WERI-Rb-1 (cell line): ENCODE results near the gene CASP14.
A peak's percentile ranks its signal among the peaks of the same experiment; 100 is the strongest.

ENCODE experiments used
- DNase-seq: peaks from one replicate; pipeline ENCODE4 v3.0.0-alpha.2; 2020
- H3K27ac ChIP-seq: fragments of 250-450 bp; sonication (Bioruptor Pico); 2 replicates; pipeline ENCODE4 v1.5.1; 2020; ENCODE audit warnings: mild to moderate bottlenecking, moderate library complexity
- H3K27me3 ChIP-seq: fragments of 250-450 bp; sonication (Bioruptor Pico); 2 replicates; pipeline ENCODE4 v1.5.1; 2021; ENCODE audit warnings: mild to moderate bottlenecking, low read depth, moderate library complexity; ENCODE audit not compliant: insufficient read depth, severe bottlenecking
- H3K36me3 ChIP-seq: fragments of 250-450 bp; sonication (Bioruptor Pico); 2 replicates; pipeline ENCODE4 v1.5.1; 2020; ENCODE audit warnings: mild to moderate bottlenecking, moderate library complexity
- H3K4me3 ChIP-seq: 2 replicates; pipeline ENCODE4 v1.5.1; 2011; ENCODE audit warnings: low read depth, mild to moderate bottlenecking, control low read depth, low read length
- H3K9me3 ChIP-seq: fragments of 250-450 bp; sonication (Bioruptor Pico); 2 replicates; pipeline ENCODE4 v1.5.1; 2021; ENCODE audit warnings: mild to moderate bottlenecking, moderate library complexity; ENCODE audit not compliant: severe bottlenecking
- CTCF ChIP-seq: IDR thresholded peaks from 2 replicates; pipeline ENCODE4 v1.5.1; 2011; ENCODE audit warnings: low read depth, mild to moderate bottlenecking, control low read depth, inconsistent platforms, low read length

Gene CASP14

GRCh38 chr19:15021286-15022007 is 27.8 kb upstream of the CASP14 start:
- no peak overlapping the region for H3K27ac ChIP-seq
- TF ChIP-seq CTCF, result no peak
- no peak for DNase-seq
- peaks cover 84% of the 10 kb centered on the region for H3K27me3 ChIP-seq
- peaks cover 2% of the 10 kb centered on the region for H3K9me3 ChIP-seq
- H3K4me3 ChIP-seq, result no peak overlapping the region
- no peaks in the 10 kb centered on the region for H3K36me3 ChIP-seq

GRCh38 chr19:15022752-15023151 is 26.5 kb upstream of the CASP14 start:
- DNase-seq, result no peak
- H3K27ac ChIP-seq, result no peak overlapping the region
- H3K36me3 ChIP-seq, result no peaks in the 10 kb centered on the region
- no peak for TF ChIP-seq CTCF
- H3K4me3 ChIP-seq, result no peak overlapping the region
- H3K27me3 ChIP-seq, result peaks cover 85% of the 10 kb centered on the region
- peaks cover 2% of the 10 kb centered on the region for H3K9me3 ChIP-seq

GRCh38 chr19:15025217-15025616 is 24.1 kb upstream of the CASP14 start:
- DNase-seq, result no peak

DNA sequence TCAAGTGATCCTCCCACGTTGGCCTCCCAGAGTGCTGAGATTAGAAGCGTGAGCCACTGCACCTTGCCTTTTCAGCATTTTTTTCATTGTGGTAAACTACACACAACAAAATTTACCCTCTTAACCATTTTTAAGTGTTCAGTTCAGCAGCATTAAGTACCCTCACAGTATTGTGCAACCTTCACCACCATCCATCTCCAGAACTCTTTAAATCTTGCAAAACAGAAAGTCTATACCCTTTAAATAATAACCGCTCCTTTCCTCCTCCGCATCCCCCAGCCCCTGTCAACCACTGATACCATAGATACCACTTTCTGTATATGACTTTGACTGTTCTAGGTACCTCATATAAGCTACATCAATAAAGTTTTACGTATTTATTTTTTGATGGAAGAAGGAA is 20.8 kb upstream of the CASP14 start:
- no peaks in the 10 kb centered on the region for H3K9me3 ChIP-seq
- TF ChIP-seq CTCF, result no peak
- no peak for DNase-seq

More at GRCh38 chr19:15025217-15025616, 24.1 kb upstream of the CASP14 start:
- Histone ChIP-seq H3K4me3 (no peak overlapping the region), H3K9me3 (peaks cover 2% of the 10 kb centered on the region), H3K36me3 (no peaks in the 10 kb centered on the region), H3K27me3 (peaks cover 87% of the 10 kb centered on the region), H3K27ac (no peak overlapping the region)
- TF ChIP-seq CTCF, result peak; percentile 39; the same call in 1 of the 2 replicates

DNA sequence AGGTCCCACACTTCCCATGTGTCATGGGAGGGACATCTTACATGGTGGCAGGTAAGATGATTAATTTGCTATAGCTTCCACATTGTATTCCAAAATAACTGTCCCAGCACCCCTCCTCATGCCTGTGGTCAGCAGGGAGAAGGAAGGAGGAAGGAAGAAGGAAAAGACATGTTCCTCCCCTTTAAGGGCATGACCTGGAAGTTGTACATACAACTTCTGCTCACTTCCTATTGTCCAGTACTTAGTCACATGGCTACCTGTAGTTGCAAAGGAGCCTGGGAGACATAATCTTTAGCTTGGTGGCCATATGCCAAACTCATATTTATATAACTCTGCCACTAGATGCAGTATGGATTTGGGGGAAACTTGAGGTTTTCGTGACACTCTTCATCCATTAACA is 17.6 kb upstream of the CASP14 start:
- no peak for TF ChIP-seq CTCF
- DNase-seq, result no peak
- peaks cover 88% of the 10 kb centered on the region for H3K27me3 ChIP-seq
- H3K27ac ChIP-seq, result no peak overlapping the region
- H3K9me3 ChIP-seq, result no peaks in the 10 kb centered on the region
- H3K36me3 ChIP-seq, result no peaks in the 10 kb centered on the region
- H3K4me3 ChIP-seq, result no peak overlapping the region

More for the DNA sequence above, 20.8 kb upstream of the CASP14 start:
- Histone ChIP-seq H3K36me3 (no peaks in the 10 kb centered on the region), H3K27me3 (peaks cover 90% of the 10 kb centered on the region), H3K4me3 (no peak overlapping the region), H3K27ac (no peak overlapping the region)
